Activated CD8-positive, alpha-beta memory T cell treated with anti-CD3 and anti-CD28 coated beads, Interleukin-2, amount 10 ng/mL, durations not matched to agents 7 days and 5 days (primary cell): ENCODE data around the gene KIN. TPM values are rescaled to one million over a fixed set of nuclear protein-coding genes. Genes with fewer than 3 reads are reported as not detected.
"Not testable (repeated sequence)": the region's sequence is repeated elsewhere in the genome, so short reads cannot be mapped to it uniquely, and the experiment has no call there.

Experiments used
- ATAC-seq: fragments of 150-1000 bp; cut with Tn5 transposase; one replicate; pipeline ENCODE4 v1.10.0; 2021; ENCODE audit warnings: moderate library complexity
- CTCF ChIA-PET: fragments of 350-600 bp; sonication (Branson Sonifier 250); formaldehyde crosslinking; loops from one replicate; lab custom pipeline; 2021; ENCODE audit warnings: antibody characterized with exemption; lab: Charles Lee
- DNase-seq: peaks from one replicate; pipeline ENCODE4 v3.0.0-alpha.2; 2020
- H3K27ac Mint-ChIP-seq: one replicate; pipeline ENCODE4 v1.8.0; 2021; ENCODE audit warnings: mild to moderate bottlenecking, mixed read lengths
- H3K27me3 Mint-ChIP-seq: one replicate; pipeline ENCODE4 v1.8.0; 2021; ENCODE audit warnings: mixed read lengths
- H3K36me3 Mint-ChIP-seq: one replicate; pipeline ENCODE4 v1.8.0; 2021; ENCODE audit warnings: mild to moderate bottlenecking, mixed read lengths
- H3K4me1 Mint-ChIP-seq: one replicate; pipeline ENCODE4 v1.8.0; 2021; ENCODE audit warnings: mixed read lengths
- H3K4me3 Mint-ChIP-seq: one replicate; pipeline ENCODE4 v1.8.0; 2021; ENCODE audit warnings: mild to moderate bottlenecking, moderate library complexity, mixed read lengths
- H3K9me3 Mint-ChIP-seq: one replicate; pipeline ENCODE4 v1.8.0; 2022; ENCODE audit warnings: low read depth, mixed read lengths
- total RNA-seq, 2 experiments: library from RNA; stranded (reverse); gene quantifications; one replicate each; pipeline ENCODE4 v1.2.3, GENCODE V29; 2021

The KIN gene
- total RNA-seq, 2 experiments from 2014 or later, result 12.9 to 15.0 TPM

GRCh38 chr10:7811743-7812142 lies 23.9 kb upstream of the KIN start:
- not testable (repeated sequence) for ATAC-seq, H3K4me1 Mint-ChIP-seq, H3K4me3 Mint-ChIP-seq, H3K36me3 Mint-ChIP-seq, DNase-seq, H3K27ac Mint-ChIP-seq, H3K27me3 Mint-ChIP-seq, H3K9me3 Mint-ChIP-seq
- CTCF ChIA-PET, result interaction anchor here (0.6 kb wide), 1 partner anchor 111 kb away, joined by 5 read pairs; no protein-coding TSS in a partner anchor

- Mint-ChIP-seq H3K27ac (no peak overlapping the region), H3K9me3 (no peaks in the 10 kb centered on the region), H3K27me3 (no peaks in the 10 kb centered on the region), H3K4me3 (no peak overlapping the region), H3K36me3 (peaks cover 12% of the 10 kb centered on the region), H3K4me1 (no peaks in the 10 kb centered on the region)
- DNase-seq (no peak), ATAC-seq (no peak)
- CTCF ChIA-PET, result no interaction called here
Measured at GRCh38 chr10:7811000-7811399, 23.2 kb upstream of the KIN start.

GRCh38 chr10:7810443-7810842 lies 22.6 kb upstream of the KIN start:
- CTCF ChIA-PET, result interaction anchor here (1.5 kb wide), 1 partner anchor 22 kb away, joined by 5 read pairs; the partner anchor contains the start of genes ATP5F1C and KIN
- H3K36me3 Mint-ChIP-seq, result peaks cover 12% of the 10 kb centered on the region
- H3K9me3 Mint-ChIP-seq, result no peaks in the 10 kb centered on the region
- no peaks in the 10 kb centered on the region for H3K4me1 Mint-ChIP-seq
- DNase-seq (no peak), ATAC-seq (no peak)
- H3K27ac Mint-ChIP-seq, result no peak overlapping the region
- no peaks in the 10 kb centered on the region for H3K27me3 Mint-ChIP-seq
- H3K4me3 Mint-ChIP-seq, result no peak overlapping the region

GRCh38 chr10:7808686-7809267 lies 21.0 kb upstream of the KIN start:
- Mint-ChIP-seq H3K27me3 (no peaks in the 10 kb centered on the region), H3K4me3 (no peak overlapping the region), H3K27ac (no peak overlapping the region), H3K36me3 (peaks cover 26% of the 10 kb centered on the region), H3K4me1 (no peaks in the 10 kb centered on the region), H3K9me3 (no peaks in the 10 kb centered on the region)
- ATAC-seq (no peak), DNase-seq (no peak)
- CTCF ChIA-PET, result interaction anchor here (0.9 to 2.4 kb wide), 3 partner anchors 9 to 283 kb away, joined by 3 to 9 read pairs (median 3); partner anchors contain the start of gene TAF3

GRCh38 chr10:7804741-7805140 lies 16.9 kb upstream of the KIN start:
- CTCF ChIA-PET, result no interaction called here
- Mint-ChIP-seq H3K27me3 (no peaks in the 10 kb centered on the region), H3K36me3 (peaks cover 50% of the 10 kb centered on the region), H3K4me1 (no peaks in the 10 kb centered on the region), H3K4me3 (no peak overlapping the region), H3K9me3 (no peaks in the 10 kb centered on the region), H3K27ac (no peak overlapping the region)
- DNase-seq (no peak), ATAC-seq (no peak)

GRCh38 chr10:7804216-7804615 lies 16.4 kb upstream of the KIN start:
- ATAC-seq, result no peak
- no peaks in the 10 kb centered on the region for H3K4me1 Mint-ChIP-seq
- no peak for DNase-seq
- CTCF ChIA-PET, result no interaction called here
- no peak overlapping the region for H3K27ac Mint-ChIP-seq
- peaks cover 54% of the 10 kb centered on the region for H3K36me3 Mint-ChIP-seq
- H3K9me3 Mint-ChIP-seq, result no peaks in the 10 kb centered on the region
- no peak overlapping the region for H3K4me3 Mint-ChIP-seq
- no peaks in the 10 kb centered on the region for H3K27me3 Mint-ChIP-seq

- no peak for ATAC-seq
- Mint-ChIP-seq H3K27ac (no peak overlapping the region), H3K4me1 (peaks cover 5% of the 10 kb centered on the region), H3K9me3 (no peaks in the 10 kb centered on the region), H3K27me3 (no peaks in the 10 kb centered on the region), H3K36me3 (peaks cover 63% of the 10 kb centered on the region), H3K4me3 (no peak overlapping the region)
- no peak for DNase-seq
- CTCF ChIA-PET, result no interaction called here
Measured at GRCh38 chr10:7802606-7803005, 14.8 kb upstream of the KIN start.

GRCh38 chr10:7797582-7797981 lies 9.8 kb upstream of the KIN start:
- Mint-ChIP-seq H3K4me3 (no peak overlapping the region), H3K27me3 (no peaks in the 10 kb centered on the region), H3K27ac (no peak overlapping the region), H3K36me3 (peaks cover 53% of the 10 kb centered on the region), H3K9me3 (no peaks in the 10 kb centered on the region), H3K4me1 (peaks cover 40% of the 10 kb centered on the region)
- ATAC-seq, result peak; percentile 57
- DNase-seq, result no peak
- CTCF ChIA-PET, result interaction anchor here (0.7 to 1.9 kb wide), 2 partner anchors 9 to 13 kb away, joined by 3 to 6 read pairs; partner anchors contain the start of genes ATP5F1C and KIN

- no peak for ATAC-seq
Measured at GRCh38 chr10:7795605-7796004, 7.8 kb upstream of the KIN start.

GRCh38 chr10:7794251-7795026 lies 6.6 kb upstream of the KIN start:
- DNase-seq (no peak), ATAC-seq (no peak)
- Mint-ChIP-seq H3K27ac (no peak overlapping the region), H3K9me3 (no peaks in the 10 kb centered on the region), H3K4me1 (peaks cover 68% of the 10 kb centered on the region), H3K36me3 (peaks cover 51% of the 10 kb centered on the region), H3K4me3 (no peak overlapping the region), H3K27me3 (no peaks in the 10 kb centered on the region)
- CTCF ChIA-PET, result no interaction called here

More at GRCh38 chr10:7795605-7796004, 7.8 kb upstream of the KIN start:
- CTCF ChIA-PET, result no interaction called here
- Mint-ChIP-seq H3K9me3 (no peaks in the 10 kb centered on the region), H3K27me3 (no peaks in the 10 kb centered on the region), H3K4me3 (no peak overlapping the region), H3K36me3 (peaks cover 55% of the 10 kb centered on the region), H3K27ac (no peak overlapping the region), H3K4me1 (peaks cover 59% of the 10 kb centered on the region)
- DNase-seq, result no peak

- Mint-ChIP-seq H3K36me3 (peaks cover 38% of the 10 kb centered on the region), H3K27me3 (no peaks in the 10 kb centered on the region), H3K9me3 (no peaks in the 10 kb centered on the region), H3K27ac (no peak overlapping the region), H3K4me3 (no peak overlapping the region), H3K4me1 (peaks cover 71% of the 10 kb centered on the region)
- DNase-seq (no peak), ATAC-seq (no peak)
- CTCF ChIA-PET, result no interaction called here
Measured at GRCh38 chr10:7792541-7792940, 4.7 kb upstream of the KIN start.

GRCh38 chr10:7789390-7789789 lies 1.6 kb upstream of the KIN start:
- CTCF ChIA-PET, result interaction anchor here (1.1 to 1.8 kb wide), 4 partner anchors 8 to 380 kb away, joined by 3 to 6 read pairs (median 3); partner anchors contain the start of gene TAF3
- H3K27ac Mint-ChIP-seq, result no peak overlapping the region
- peaks cover 23% of the 10 kb centered on the region for H3K36me3 Mint-ChIP-seq
- H3K27me3 Mint-ChIP-seq, result no peaks in the 10 kb centered on the region
- peaks cover 60% of the 10 kb centered on the region for H3K4me1 Mint-ChIP-seq
- H3K9me3 Mint-ChIP-seq, result no peaks in the 10 kb centered on the region
- no peak for DNase-seq
- H3K4me3 Mint-ChIP-seq, result no peak overlapping the region
- ATAC-seq, result no peak

- DNase-seq (no peak), ATAC-seq (peak; percentile 3)
- Mint-ChIP-seq H3K27ac (no peak overlapping the region), H3K27me3 (no peaks in the 10 kb centered on the region), H3K9me3 (no peaks in the 10 kb centered on the region), H3K36me3 (peaks cover 23% of the 10 kb centered on the region), H3K4me1 (peaks cover 57% of the 10 kb centered on the region), H3K4me3 (no peak overlapping the region)
- CTCF ChIA-PET, result interaction anchor here (1.0 to 1.9 kb wide), 8 partner anchors 9 to 379 kb away, joined by 3 to 26 read pairs (median 4); partner anchors contain the start of gene TAF3
Measured at GRCh38 chr10:7788639-7789286, 970 bp upstream of the KIN start.
